ENCODE measurements around the gene PRR16.

DNA sequence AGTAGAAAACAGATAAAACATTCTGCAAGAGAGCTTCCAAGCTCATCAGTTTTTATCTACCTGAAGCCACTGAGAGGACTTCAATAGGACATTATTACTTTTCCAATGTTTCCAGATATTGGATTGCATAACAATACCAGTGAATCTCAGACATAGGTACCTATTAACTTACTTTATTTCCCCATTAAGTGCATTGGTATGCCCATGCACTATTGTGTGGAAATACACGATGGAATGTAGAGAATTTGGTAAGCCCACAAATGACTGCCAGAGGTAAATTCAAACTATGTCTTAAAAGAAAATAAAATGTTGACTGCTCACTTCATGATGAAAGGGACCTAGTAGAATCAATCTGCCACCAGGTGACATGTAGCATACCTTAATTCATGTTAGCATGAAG lies 48.1 kb upstream of the PRR16 start:
- no peak for TF ChIP-seq ELF4 (IDR thresholded peaks at IDR 0.05)
- no peak for TF ChIP-seq TARDBP (IDR thresholded peaks at IDR 0.05)
- TF ChIP-seq FOXA1 (IDR thresholded peaks at IDR 0.05) = no peak
- no peak for TF ChIP-seq SUZ12 (IDR thresholded peaks at IDR 0.05)
- no peak for TF ChIP-seq SP1 (IDR thresholded peaks at IDR 0.05)
- TF ChIP-seq BHLHE40 (IDR thresholded peaks at IDR 0.05; ENCODE audit: borderline replicate concordance) = no peak
- TF ChIP-seq, protein P1, sequence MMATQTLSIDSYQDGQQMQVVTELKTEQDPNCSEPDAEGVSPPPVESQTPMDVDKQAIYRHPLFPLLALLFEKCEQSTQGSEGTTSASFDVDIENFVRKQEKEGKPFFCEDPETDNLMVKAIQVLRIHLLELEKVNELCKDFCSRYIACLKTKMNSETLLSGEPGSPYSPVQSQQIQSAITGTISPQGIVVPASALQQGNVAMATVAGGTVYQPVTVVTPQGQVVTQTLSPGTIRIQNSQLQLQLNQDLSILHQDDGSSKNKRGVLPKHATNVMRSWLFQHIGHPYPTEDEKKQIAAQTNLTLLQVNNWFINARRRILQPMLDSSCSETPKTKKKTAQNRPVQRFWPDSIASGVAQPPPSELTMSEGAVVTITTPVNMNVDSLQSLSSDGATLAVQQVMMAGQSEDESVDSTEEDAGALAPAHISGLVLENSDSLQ (IDR thresholded peaks at IDR 0.05) = no peak
- no peak for TF ChIP-seq HDGF (IDR thresholded peaks at IDR 0.05; ENCODE audit: borderline replicate concordance)
- TF ChIP-seq ARNT (IDR thresholded peaks at IDR 0.05) = no peak
- no peak for TF ChIP-seq FOXM1 (IDR thresholded peaks at IDR 0.05; ENCODE audit: borderline replicate concordance)
- TF ChIP-seq ZNF384 (IDR thresholded peaks at IDR 0.05) = no peak
- no peak for TF ChIP-seq NFRKB (IDR thresholded peaks at IDR 0.05)

Data from HEK293T (cell line).